Smooth muscle cell (in vitro differentiated cells): ENCODE data around the gene CYP19A1. TPM values are rescaled to one million over a fixed set of nuclear protein-coding genes. Genes with fewer than 3 reads are reported as not detected.

Experiments used
- DNase-seq: peaks from one replicate; lab custom pipeline; 2025; ENCODE audit not compliant: unreplicated experiment; lab: John Stamatoyannopoulos, UW
- H2AFZ ChIP-seq: fragments of 200-600 bp; sonication (generic); 2 replicates; pipeline ENCODE4 v1.6.0; 2016; ENCODE audit warnings: antibody characterized with exemption, low read depth, mild to moderate bottlenecking
- H3F3A ChIP-seq: fragments of 200-600 bp; sonication (generic); 2 replicates; pipeline ENCODE4 v1.6.0; 2017; ENCODE audit warnings: antibody characterized with exemption, low read depth
- H3K27ac ChIP-seq: fragments of 200-600 bp; sonication (generic); 2 replicates; pipeline ENCODE4 v1.5.1; 2016; ENCODE audit warnings: low read depth, mild to moderate bottlenecking
- H3K27me3 ChIP-seq: fragments of 200-600 bp; sonication (generic); 2 replicates; pipeline ENCODE4 v1.6.1; 2016; ENCODE audit warnings: low read depth, mild to moderate bottlenecking
- H3K36me3 ChIP-seq: fragments of 200-600 bp; sonication (generic); 2 replicates; pipeline ENCODE4 v1.5.1; 2016; ENCODE audit warnings: low read depth
- H3K4me1 ChIP-seq: fragments of 200-600 bp; sonication (generic); 2 replicates; pipeline ENCODE4 v1.5.1; 2016; ENCODE audit warnings: low read depth
- H3K4me2 ChIP-seq: fragments of 200-600 bp; sonication (generic); 2 replicates; pipeline ENCODE4 v1.6.0; 2016; ENCODE audit warnings: mild to moderate bottlenecking
- H3K4me3 ChIP-seq: fragments of 200-600 bp; sonication (generic); 2 replicates; pipeline ENCODE4 v1.5.1; 2016; ENCODE audit warnings: mild to moderate bottlenecking
- H3K79me2 ChIP-seq: fragments of 200-600 bp; sonication (generic); 2 replicates; pipeline ENCODE4 v1.6.0; 2016; ENCODE audit warnings: low read depth, mild to moderate bottlenecking
- H3K9ac ChIP-seq: fragments of 200-600 bp; sonication (generic); 2 replicates; pipeline ENCODE4 v1.6.0; 2016; ENCODE audit warnings: low read depth
- H3K9me3 ChIP-seq: fragments of 200-600 bp; sonication (generic); replicated peaks from 2 replicates; pipeline ENCODE4 v1.5.1; 2016; ENCODE audit warnings: low read depth
- H4K20me1 ChIP-seq: fragments of 200-600 bp; sonication (generic); 2 replicates; pipeline ENCODE4 v1.6.0; 2016; ENCODE audit warnings: low read depth
- WGBS: methylation state at CpG from one replicate; pipeline ENCODE4 v1.1.7; 2016; ENCODE audit warnings: low lambda C conversion rate; 5-methylcytosine and 5-hydroxymethylcytosine counted together
- polyA plus RNA-seq: library from polyadenylated mRNA; unstranded; fragments of >200 nt; fragmentation: Nextera tagmentation; extraction: Ambion mirVana; gene quantifications from 2 replicates; pipeline ENCODE4 v1.2.1, GENCODE V29; 2016
- total RNA-seq: library from RNA; depleted of rRNA; stranded (reverse); fragments of >200 nt; gene quantifications from 2 replicates; pipeline ENCODE4 v1.2.3, GENCODE V29; 2014
- TF ChIP-seq, protein P1 (sequence below): fragments of 200-600 bp; sonication (generic); IDR thresholded peaks from 2 replicates; pipeline ENCODE4 v1.5.1; 2017; ENCODE audit warnings: borderline replicate concordance, mild to moderate bottlenecking, antibody characterized with exemption; ENCODE audit not compliant: insufficient read depth, poor library complexity, severe bottlenecking

CYP19A1 gene
- total and polyA plus RNA-seq, 2 experiments from 2014 or later, result not detected

- Histone ChIP-seq H3K79me2 (no peaks in the 10 kb centered on the region), H3K9me3 (no peaks in the 10 kb centered on the region), H4K20me1 (no peaks in the 10 kb centered on the region), H3K36me3 (no peaks in the 10 kb centered on the region), H3F3A (no peaks in the 10 kb centered on the region), H3K27me3 (no peaks in the 10 kb centered on the region), H3K4me2 (no peak overlapping the region), H3K9ac (no peak overlapping the region), H3K27ac (no peak overlapping the region), H2AFZ (no peak overlapping the region), H3K4me3 (no peak overlapping the region), H3K4me1 (peaks cover 19% of the 10 kb centered on the region)
- WGBS, result 66% methylated on average over 3 of the region's 3 CpGs
- no peak for DNase-seq
- TF ChIP-seq, protein P1, sequence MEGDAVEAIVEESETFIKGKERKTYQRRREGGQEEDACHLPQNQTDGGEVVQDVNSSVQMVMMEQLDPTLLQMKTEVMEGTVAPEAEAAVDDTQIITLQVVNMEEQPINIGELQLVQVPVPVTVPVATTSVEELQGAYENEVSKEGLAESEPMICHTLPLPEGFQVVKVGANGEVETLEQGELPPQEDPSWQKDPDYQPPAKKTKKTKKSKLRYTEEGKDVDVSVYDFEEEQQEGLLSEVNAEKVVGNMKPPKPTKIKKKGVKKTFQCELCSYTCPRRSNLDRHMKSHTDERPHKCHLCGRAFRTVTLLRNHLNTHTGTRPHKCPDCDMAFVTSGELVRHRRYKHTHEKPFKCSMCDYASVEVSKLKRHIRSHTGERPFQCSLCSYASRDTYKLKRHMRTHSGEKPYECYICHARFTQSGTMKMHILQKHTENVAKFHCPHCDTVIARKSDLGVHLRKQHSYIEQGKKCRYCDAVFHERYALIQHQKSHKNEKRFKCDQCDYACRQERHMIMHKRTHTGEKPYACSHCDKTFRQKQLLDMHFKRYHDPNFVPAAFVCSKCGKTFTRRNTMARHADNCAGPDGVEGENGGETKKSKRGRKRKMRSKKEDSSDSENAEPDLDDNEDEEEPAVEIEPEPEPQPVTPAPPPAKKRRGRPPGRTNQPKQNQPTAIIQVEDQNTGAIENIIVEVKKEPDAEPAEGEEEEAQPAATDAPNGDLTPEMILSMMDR, result no peak
Observed at GRCh38 chr15:51237816-51238215, 100.6 kb downstream of the CYP19A1 start.

GRCh38 chr15:51234176-51234927, 104.0 kb downstream of the CYP19A1 start:
- Histone ChIP-seq H3K79me2 (no peaks in the 10 kb centered on the region), H3K27ac (no peak overlapping the region), H3K9me3 (no peaks in the 10 kb centered on the region), H3K4me3 (no peak overlapping the region), H3K4me1 (peaks cover 9% of the 10 kb centered on the region), H2AFZ (no peak overlapping the region), H3K27me3 (no peaks in the 10 kb centered on the region), H3K4me2 (no peak overlapping the region), H4K20me1 (no peaks in the 10 kb centered on the region), H3K36me3 (no peaks in the 10 kb centered on the region), H3K9ac (no peak overlapping the region), H3F3A (no peaks in the 10 kb centered on the region)
- 68% methylated on average over 14 of the region's 14 CpGs for WGBS
- no peak for DNase-seq
- TF ChIP-seq, protein P1, result no peak

DNA sequence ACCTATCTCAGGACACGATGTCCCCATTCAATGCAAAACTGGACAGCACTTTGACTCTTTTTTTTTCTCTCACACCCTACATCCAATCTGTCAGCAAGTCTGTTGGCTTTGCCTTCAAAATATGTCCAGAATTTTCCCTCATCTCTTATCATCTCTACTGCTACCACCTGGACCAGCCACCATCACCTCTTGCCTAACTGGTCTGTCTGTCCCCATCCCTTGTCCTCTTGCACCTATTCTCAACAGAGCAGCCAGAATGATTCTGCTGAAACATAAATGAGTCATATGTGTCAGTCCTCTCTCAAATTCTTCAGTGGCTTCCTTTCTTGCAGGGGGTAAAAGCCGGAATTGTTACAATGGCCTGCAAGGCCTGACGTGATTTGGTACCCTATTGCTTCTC, 105.8 kb downstream of the CYP19A1 start:
- peaks cover under 1% of the 10 kb centered on the region for H3K4me1 ChIP-seq
- H3K79me2 ChIP-seq, result no peaks in the 10 kb centered on the region
- H3K4me3 ChIP-seq, result no peak overlapping the region
- no peaks in the 10 kb centered on the region for H3K9me3 ChIP-seq
- H4K20me1 ChIP-seq, result no peaks in the 10 kb centered on the region
- no peaks in the 10 kb centered on the region for H3F3A ChIP-seq
- no peak overlapping the region for H3K4me2 ChIP-seq
- 86% methylated on average over 3 of the region's 3 CpGs for WGBS
- no peaks in the 10 kb centered on the region for H3K36me3 ChIP-seq
- no peak overlapping the region for H3K9ac ChIP-seq
- H3K27me3 ChIP-seq, result no peaks in the 10 kb centered on the region
- DNase-seq, result no peak
- TF ChIP-seq, protein P1, result no peak
- no peak overlapping the region for H2AFZ ChIP-seq
- H3K27ac ChIP-seq, result no peak overlapping the region

DNA sequence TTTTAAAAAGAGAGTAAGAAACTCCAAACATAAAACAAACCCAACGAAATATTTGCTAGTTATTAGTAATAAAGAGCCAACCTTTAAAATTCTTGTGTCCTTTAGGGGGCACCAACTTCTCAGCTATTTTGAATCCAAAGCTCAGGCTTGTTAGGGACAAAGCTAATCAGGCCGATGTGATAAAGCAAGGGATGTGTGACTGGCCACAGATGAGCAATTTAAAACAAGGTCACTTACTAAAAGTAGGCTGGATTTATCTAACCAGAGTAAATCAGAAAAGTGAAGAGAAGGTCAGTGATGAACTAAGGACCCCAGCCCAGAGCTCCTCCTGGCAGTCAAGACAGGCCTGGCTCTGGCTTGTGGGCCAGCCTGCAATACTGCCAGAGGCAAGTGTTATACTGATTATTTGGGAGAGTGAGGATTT, 108.5 kb downstream of the CYP19A1 start:
- no peak for DNase-seq

More for the DNA sequence above, 108.5 kb downstream of the CYP19A1 start:
- Histone ChIP-seq H3K36me3 (no peaks in the 10 kb centered on the region), H3K9ac (no peak overlapping the region), H3K27me3 (no peaks in the 10 kb centered on the region), H3K4me3 (no peak overlapping the region), H3K79me2 (no peaks in the 10 kb centered on the region), H2AFZ (no peak overlapping the region), H3K27ac (no peak overlapping the region), H3K4me2 (no peak overlapping the region), H3K9me3 (no peaks in the 10 kb centered on the region), H3F3A (no peaks in the 10 kb centered on the region), H3K4me1 (no peaks in the 10 kb centered on the region), H4K20me1 (no peaks in the 10 kb centered on the region)
- TF ChIP-seq, protein P1, result peak; percentile 47
- 37% methylated on average over 2 of the region's 2 CpGs for WGBS
